Sigmoid colon (tissue), 4 donors: Measurements from ENCODE around the gene TWSG1.

Experiments
- CTCF ChIP-seq, 4 experiments: fragments of 450-650 bp in 3 of 4; fragments of 200-600 bp in 1 of 4; IDR thresholded peaks; one replicate each; pipeline ENCODE4 v1.5.1; 2016 to 2019; ENCODE audit warnings: antibody characterized with exemption in 4 of 4, mild to moderate bottlenecking in 3 of 4, moderate library complexity in 2 of 4
- EP300 ChIP-seq, 4 donors: sonication (generic); formaldehyde crosslinking; IDR thresholded peaks; one replicate each; pipeline ENCODE4 v1.6.1; 2017; ENCODE audit warnings: antibody characterized with exemption in 4 of 4
- POLR2A ChIP-seq, 2 donors: fragments of 450-650 bp; IDR thresholded peaks; one replicate each; pipeline ENCODE4 v1.6.1; 2016; ENCODE audit warnings: antibody characterized with exemption in 2 of 2, mild to moderate bottlenecking in 2 of 2, moderate library complexity in 2 of 2
- POLR2AphosphoS5 ChIP-seq, 4 donors: sonication (generic); formaldehyde crosslinking; IDR thresholded peaks; one replicate each; pipeline ENCODE4 v1.6.1; 2017; ENCODE audit warnings: antibody characterized with exemption in 4 of 4

GRCh38 chr18:9421096-9421900, 86.7 kb downstream of the TWSG1 start:
- no peak for TF ChIP-seq CTCF (IDR thresholded peaks at IDR 0.05)
- TF ChIP-seq POLR2A (IDR thresholded peaks at IDR 0.05), result no peak
- TF ChIP-seq POLR2AphosphoS5 (IDR thresholded peaks at IDR 0.05), result no peak
- TF ChIP-seq EP300 (IDR thresholded peaks at IDR 0.05), result no peak
